Mammary epithelial cell (primary cell): ENCODE measurements around the gene CEP85L.

Source experiments
- EZH2 ChIP-seq: IDR thresholded peaks from 2 replicates; pipeline ENCODE4 v1.6.1; 2012; ENCODE audit warnings: low read length, inconsistent platforms, borderline replicate concordance
- TF ChIP-seq, protein P1 (sequence below), 2 donors: IDR thresholded peaks in 1 of 2; conservative IDR thresholded peaks in 1 of 2; 2 replicates each; pipeline ENCODE4 v1.5.1; 2011 to 2012; ENCODE audit warnings: inconsistent platforms in 2 of 2, low read length in 2 of 2, mild to moderate bottlenecking in 2 of 2, control low read depth in 1 of 2, low read depth in 1 of 2; ENCODE audit not compliant: insufficient read depth in 1 of 2; ENCODE audit errors: extremely low read depth in 1 of 2

DNA sequence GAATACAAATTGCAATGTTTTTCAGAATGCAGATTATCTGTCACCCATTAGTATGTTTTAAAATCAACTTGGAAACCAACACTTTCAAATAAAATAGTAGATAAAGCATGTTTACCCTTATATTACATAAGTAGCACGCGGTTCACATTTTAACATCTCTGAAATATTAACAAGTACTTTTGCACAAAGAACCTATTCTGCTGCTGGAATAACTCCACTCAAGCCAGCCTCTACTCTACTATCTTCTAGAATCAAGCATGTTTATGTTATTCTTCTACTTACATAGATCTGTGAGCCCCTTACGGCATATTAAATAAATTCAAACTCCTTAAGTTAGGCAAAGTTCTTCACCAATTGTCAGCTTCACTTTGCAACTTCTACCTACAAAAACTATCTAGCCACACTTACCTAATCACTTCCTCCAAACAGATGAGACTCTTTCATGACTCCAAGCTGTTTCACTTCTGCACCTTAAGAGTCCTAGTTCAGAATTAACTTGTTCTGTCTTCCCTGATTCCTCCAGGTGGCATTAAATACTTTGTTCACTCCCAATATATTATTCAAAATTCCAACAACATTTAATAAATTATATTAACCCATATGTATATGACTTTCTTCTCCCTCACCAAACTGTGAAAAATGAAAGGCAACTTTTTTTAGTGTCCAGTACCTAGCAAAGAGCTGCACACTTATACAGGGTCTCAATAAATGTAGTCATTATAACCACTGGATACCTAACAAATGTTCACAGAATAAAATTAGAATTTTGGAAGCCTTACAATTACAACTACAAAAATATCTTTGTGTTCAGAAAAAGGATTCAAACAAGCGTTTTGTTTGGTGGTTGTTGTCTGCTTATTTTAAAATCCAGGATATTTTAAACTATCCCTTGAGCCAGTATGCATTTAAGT, 12.1 kb downstream of the CEP85L start:
- TF ChIP-seq EZH2, result no peak
- TF ChIP-seq, protein P1, sequence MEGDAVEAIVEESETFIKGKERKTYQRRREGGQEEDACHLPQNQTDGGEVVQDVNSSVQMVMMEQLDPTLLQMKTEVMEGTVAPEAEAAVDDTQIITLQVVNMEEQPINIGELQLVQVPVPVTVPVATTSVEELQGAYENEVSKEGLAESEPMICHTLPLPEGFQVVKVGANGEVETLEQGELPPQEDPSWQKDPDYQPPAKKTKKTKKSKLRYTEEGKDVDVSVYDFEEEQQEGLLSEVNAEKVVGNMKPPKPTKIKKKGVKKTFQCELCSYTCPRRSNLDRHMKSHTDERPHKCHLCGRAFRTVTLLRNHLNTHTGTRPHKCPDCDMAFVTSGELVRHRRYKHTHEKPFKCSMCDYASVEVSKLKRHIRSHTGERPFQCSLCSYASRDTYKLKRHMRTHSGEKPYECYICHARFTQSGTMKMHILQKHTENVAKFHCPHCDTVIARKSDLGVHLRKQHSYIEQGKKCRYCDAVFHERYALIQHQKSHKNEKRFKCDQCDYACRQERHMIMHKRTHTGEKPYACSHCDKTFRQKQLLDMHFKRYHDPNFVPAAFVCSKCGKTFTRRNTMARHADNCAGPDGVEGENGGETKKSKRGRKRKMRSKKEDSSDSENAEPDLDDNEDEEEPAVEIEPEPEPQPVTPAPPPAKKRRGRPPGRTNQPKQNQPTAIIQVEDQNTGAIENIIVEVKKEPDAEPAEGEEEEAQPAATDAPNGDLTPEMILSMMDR (conservative IDR thresholded peaks at IDR 0.05 in 1 of 2, IDR thresholded peaks at IDR 0.05 in 1 of 2; ENCODE audit: extremely low read depth in 1 of 2, insufficient read depth in 1 of 2, low read depth in 1 of 2, low read length in 2 of 2), result no peak
